RWPE1 (cell line): ENCODE results near the gene TEAD3.
A peak's percentile ranks its signal among the peaks of the same experiment; 100 is the strongest.

Source experiments
- CTCF ChIA-PET: fragments of 350-600 bp; sonication (Branson Sonifier 250); formaldehyde crosslinking; extraction: SDS; loops from one replicate; lab custom pipeline; 2021; lab: Yijun Ruan, JAX
- POLR2A ChIA-PET: fragments of 400-600 bp; formaldehyde crosslinking; extraction: SDS; loops from one replicate; lab custom pipeline; 2020; ENCODE audit warnings: antibody characterized with exemption; ENCODE audit not compliant: low non-redundant PET; lab: Yijun Ruan, JAX
- DNase-seq: peaks from one replicate; pipeline ENCODE4 v3.0.0; 2012; ENCODE audit warnings: low spot score
- H3K27ac ChIP-seq: fragments of 450-650 bp; 2 replicates; pipeline ENCODE4 v1.5.1; 2017
- CTCF ChIP-seq: fragments of 450-650 bp; conservative IDR thresholded peaks from 2 replicates; pipeline ENCODE4 v1.5.1; 2017; ENCODE audit warnings: low read depth, mild to moderate bottlenecking

Gene TEAD3

DNA sequence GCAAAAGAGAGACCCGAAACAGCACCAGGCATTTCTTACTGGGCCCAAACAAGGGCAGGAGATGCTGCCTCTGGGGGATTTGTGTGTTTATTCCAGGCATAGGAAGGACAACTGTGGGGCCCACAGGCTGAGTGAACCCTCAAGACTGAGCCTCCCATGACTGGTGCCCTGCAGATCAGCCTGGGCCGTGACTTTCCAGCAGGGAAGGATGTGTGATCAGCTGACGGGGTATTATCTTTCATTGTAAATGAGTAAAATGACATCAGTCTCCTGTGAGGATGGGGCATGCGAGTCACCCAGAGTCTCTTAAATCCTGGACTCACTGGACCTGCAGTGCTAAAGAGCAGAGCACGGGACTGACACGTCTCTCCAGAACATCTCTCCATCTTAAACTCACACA is 3.9 kb upstream of the TEAD3 start:
- no peak for TF ChIP-seq CTCF
- H3K27ac ChIP-seq, result peak overlapping the region; percentile 34; the same call in 1 of the 2 replicates
- DNase-seq, result peak; percentile 32
- ChIA-PET CTCF (no interaction called here), POLR2A (no interaction called here)

DNA sequence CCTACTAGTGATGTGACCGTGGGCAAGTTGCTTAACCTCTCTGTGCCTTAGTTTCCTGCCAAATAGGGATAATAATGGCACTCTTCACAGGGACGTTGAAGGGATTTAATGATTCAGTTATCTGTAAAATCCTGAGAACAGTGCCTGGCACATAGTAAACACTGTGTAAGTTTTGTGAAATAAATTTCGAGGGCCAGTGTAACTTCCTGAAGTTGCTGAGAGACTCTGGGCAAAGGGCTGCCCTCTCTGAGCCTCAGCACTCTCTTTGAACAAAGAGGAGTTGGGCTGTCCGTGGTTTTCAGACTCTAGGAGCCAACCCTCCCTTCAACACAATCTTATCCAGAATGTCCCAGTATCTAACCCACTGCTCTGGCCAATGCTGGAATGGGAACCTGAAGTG is 2.5 kb upstream of the TEAD3 start:
- no peak for DNase-seq
- ChIA-PET POLR2A (no interaction called here), CTCF (interaction anchor here (0.5 kb wide), 1 partner anchor 12 kb away, joined by 7 read pairs; no protein-coding TSS in a partner anchor)
- TF ChIP-seq CTCF, result no peak
- H3K27ac ChIP-seq, result no peak overlapping the region

GRCh38 chr6:35498422-35499067 is 1.7 kb upstream of the TEAD3 start:
- H3K27ac ChIP-seq, result peak overlapping the region; percentile 99
- ChIA-PET CTCF (interaction anchor here (0.6 kb wide), 2 partner anchors 46 to 187 kb away, joined by 3 read pairs; partner anchors contain the start of gene FANCE), POLR2A (interaction anchor here (1.7 kb wide), 1 partner anchor 25 kb away, joined by 3 read pairs; no protein-coding TSS in a partner anchor)
- no peak for TF ChIP-seq CTCF
- no peak for DNase-seq

- ChIA-PET CTCF (interaction anchor here (0.6 to 1.7 kb wide), 6 partner anchors 11 to 188 kb away, joined by 3 to 6 read pairs (median 3); partner anchors contain the start of gene FANCE), POLR2A (interaction anchor here (0.6 to 1.7 kb wide), 4 partner anchors 10 to 54 kb away, joined by 3 to 11 read pairs (median 8); no protein-coding TSS in a partner anchor)
- H3K27ac ChIP-seq, result peak overlapping the region; percentile 99
- TF ChIP-seq CTCF, result no peak
- DNase-seq, result peak; percentile 70
These were observed 917 bp upstream of the TEAD3 start for GRCh38 chr6:35497571-35498421.

GRCh38 chr6:35496036-35496840 is 641 bp downstream of the TEAD3 start:
- no peak for TF ChIP-seq CTCF
- peak overlapping the region; percentile 99 for H3K27ac ChIP-seq
- CTCF ChIA-PET, result interaction anchor here (0.5 to 1.7 kb wide), 8 partner anchors 9 to 240 kb away, joined by 3 to 6 read pairs (median 4); partner anchors contain the start of gene ARMC12
- peak; percentile 53 for DNase-seq
- POLR2A ChIA-PET, result interaction anchor here (0.5 to 1.7 kb wide), 6 partner anchors 9 to 26 kb away, joined by 3 to 11 read pairs (median 5); no protein-coding TSS in a partner anchor
